NOMO-1 treated with DMSO at 0.1 percent for 48 hours (cell line): Measurements from ENCODE around the gene XBP1.
"Not testable (repeated sequence)": the region's sequence is repeated elsewhere in the genome, so short reads cannot be mapped to it uniquely, and the experiment has no call there.

ENCODE experiments used
- DNase-seq: peaks from one replicate; lab custom pipeline; 2025; ENCODE audit not compliant: unreplicated experiment; lab: John Stamatoyannopoulos, UW

XBP1 gene

DNA sequence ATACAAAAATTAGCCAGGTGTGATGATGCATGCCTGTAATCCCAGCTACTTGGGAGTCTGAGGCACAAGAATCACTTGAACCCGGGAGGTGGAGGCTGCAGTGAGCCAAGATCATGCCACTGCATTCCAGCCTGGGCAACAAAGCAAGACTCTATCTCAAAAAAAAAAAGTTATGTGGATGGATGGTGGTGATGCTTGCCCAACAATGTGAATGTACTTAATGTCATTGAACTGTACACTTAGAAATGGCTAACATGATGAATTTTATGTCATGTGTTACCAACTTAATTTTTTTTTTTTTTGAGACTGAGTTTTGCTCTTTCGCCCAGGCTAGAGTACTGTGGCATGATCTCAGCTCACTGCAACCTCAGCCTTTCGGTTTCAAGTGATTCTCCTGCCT, 45.9 kb downstream of the XBP1 start:
- DNase-seq, result not testable (repeated sequence)

- DNase-seq, result no peak
Observed at GRCh38 chr22:28750471-28750881, 49.9 kb downstream of the XBP1 start.
